ENCODE data around the gene REG3A.

The REG3A gene

GRCh38 chr2:79159030-79159429 lies 523 bp downstream of the REG3A start:
- no peak overlapping the region for H3K4me3 ChIP-seq (ENCODE audit: low read depth, low read length)
- DNase-seq (ENCODE audit: low read depth, low spot score), result no peak
- no peak for TF ChIP-seq CTCF (IDR thresholded peaks at IDR 0.05; ENCODE audit: insufficient read depth, low read length, missing control alignments)
- POLR2A ChIA-PET, result no interaction called here
- CTCF ChIA-PET, result no interaction called here

- no peak overlapping the region for H3K4me3 ChIP-seq (ENCODE audit: low read depth, low read length)
- DNase-seq (ENCODE audit: low read depth, low spot score), result no peak
- ChIA-PET CTCF (no interaction called here), POLR2A (no interaction called here)
- TF ChIP-seq CTCF (IDR thresholded peaks at IDR 0.05; ENCODE audit: insufficient read depth, low read length, missing control alignments), result no peak
These were observed 3.6 kb downstream of the REG3A start for GRCh38 chr2:79155826-79156476.

- H3K4me3 ChIP-seq (ENCODE audit: low read depth, low read length), result no peak overlapping the region
- POLR2A ChIA-PET, result no interaction called here
- CTCF ChIA-PET, result no interaction called here
- no peak for DNase-seq (ENCODE audit: low read depth, low spot score)
- no peak for TF ChIP-seq CTCF (IDR thresholded peaks at IDR 0.05; ENCODE audit: insufficient read depth, low read length, missing control alignments)
These were observed 20.1 kb downstream of the REG3A start for GRCh38 chr2:79139423-79139822.

GRCh38 chr2:79138385-79138784 lies 21.2 kb downstream of the REG3A start:
- ChIA-PET POLR2A (no interaction called here), CTCF (no interaction called here)
- no peak for DNase-seq (ENCODE audit: low read depth, low spot score)
- H3K4me3 ChIP-seq (ENCODE audit: low read depth, low read length), result no peak overlapping the region
- TF ChIP-seq CTCF (IDR thresholded peaks at IDR 0.05; ENCODE audit: insufficient read depth, low read length, missing control alignments), result no peak

- H3K4me3 ChIP-seq (ENCODE audit: low read depth, low read length), result no peak overlapping the region
- no peak for TF ChIP-seq CTCF (IDR thresholded peaks at IDR 0.05; ENCODE audit: insufficient read depth, low read length, missing control alignments)
- no peak for DNase-seq (ENCODE audit: low read depth, low spot score)
- ChIA-PET POLR2A (no interaction called here), CTCF (no interaction called here)
These were observed 27.9 kb downstream of the REG3A start for GRCh38 chr2:79131687-79132086.

GRCh38 chr2:79129804-79130203 lies 29.7 kb downstream of the REG3A start:
- TF ChIP-seq CTCF (IDR thresholded peaks at IDR 0.05; ENCODE audit: insufficient read depth, low read length, missing control alignments), result no peak
- ChIA-PET CTCF (no interaction called here), POLR2A (no interaction called here)
- no peak for DNase-seq (ENCODE audit: low read depth, low spot score)
- no peak overlapping the region for H3K4me3 ChIP-seq (ENCODE audit: low read depth, low read length)
